ENCODE data around the gene PDZD2.

GRCh38 chr5:31651241-31651640 is 12.3 kb downstream of the PDZD2 start:
- TF ChIP-seq CTCF (conservative IDR thresholded peaks at IDR 0.05; ENCODE audit: low read depth in 2 of 2) = no peak
- TF ChIP-seq EZH2phosphoT487 (IDR thresholded peaks at IDR 0.05; ENCODE audit: unreplicated experiment) = no peak
- no peak for TF ChIP-seq POLR2AphosphoS5 (IDR thresholded peaks at IDR 0.05; ENCODE audit: low read depth)
- no peak for TF ChIP-seq REST (IDR thresholded peaks at IDR 0.05; ENCODE audit: unreplicated experiment)
- TF ChIP-seq EZH2 (IDR thresholded peaks at IDR 0.05; ENCODE audit: low read depth, unreplicated experiment) = no peak
- no peak for TF ChIP-seq CREB1 (CRISPR knock-in tag; IDR thresholded peaks at IDR 0.05; ENCODE audit: low read depth)
- TF ChIP-seq ZNF331 (CRISPR knock-in tag; IDR thresholded peaks at IDR 0.05; ENCODE audit: low read depth) = no peak

All from GM23338 (cell line).